Suppressor macrophage treated with lipopolysaccharide for 4 hours (primary cell): Measurements from ENCODE around the gene NTSR1.

ENCODE experiments used
- DNase-seq: peaks from one replicate; pipeline ENCODE4 v3.0.0-alpha.2; 2020

NTSR1 gene

GRCh38 chr20:62694868-62695267 is 13.8 kb upstream of the NTSR1 start:
- no peak for DNase-seq

- DNase-seq: peak; percentile 71
Measured at GRCh38 chr20:62695448-62696414, 12.9 kb upstream of the NTSR1 start.

GRCh38 chr20:62696434-62696957 is 12.1 kb upstream of the NTSR1 start:
- DNase-seq: no peak

- peak; percentile 84 for DNase-seq
Measured at GRCh38 chr20:62696989-62697388, 11.6 kb upstream of the NTSR1 start.

GRCh38 chr20:62697468-62697912 is 11.1 kb upstream of the NTSR1 start:
- no peak for DNase-seq

- DNase-seq: no peak
Measured at GRCh38 chr20:62698231-62698630, 10.4 kb upstream of the NTSR1 start.

GRCh38 chr20:62699296-62699695 is 9.3 kb upstream of the NTSR1 start:
- DNase-seq: no peak

- no peak for DNase-seq
Measured at GRCh38 chr20:62699741-62700140, 8.9 kb upstream of the NTSR1 start.

- DNase-seq: no peak
Measured at GRCh38 chr20:62700261-62700930, 8.2 kb upstream of the NTSR1 start.

GRCh38 chr20:62701161-62702012 is 7.2 kb upstream of the NTSR1 start:
- no peak for DNase-seq

- DNase-seq: no peak
Measured at GRCh38 chr20:62702013-62702300, 6.7 kb upstream of the NTSR1 start.

- DNase-seq: peak; percentile 72
Measured at GRCh38 chr20:62702895-62703852, 5.5 kb upstream of the NTSR1 start.

GRCh38 chr20:62703853-62704228 is 4.8 kb upstream of the NTSR1 start:
- no peak for DNase-seq

- DNase-seq: peak; percentile 72
Measured at GRCh38 chr20:62704341-62704948, 4.2 kb upstream of the NTSR1 start.

GRCh38 chr20:62705627-62706026 is 3.0 kb upstream of the NTSR1 start:
- no peak for DNase-seq

- DNase-seq: no peak
Measured at GRCh38 chr20:62706344-62706743, 2.3 kb upstream of the NTSR1 start.

- no peak for DNase-seq
Measured at GRCh38 chr20:62706857-62707256, 1.8 kb upstream of the NTSR1 start.

- no peak for DNase-seq
Measured at GRCh38 chr20:62707276-62707920, 1.2 kb upstream of the NTSR1 start.

GRCh38 chr20:62707921-62708521 is 615 bp upstream of the NTSR1 start:
- DNase-seq: no peak

GRCh38 chr20:62709537-62709905 is 885 bp downstream of the NTSR1 start:
- DNase-seq: no peak
